Stimulated activated CD8-positive, alpha-beta memory T cell treated with anti-CD3 and anti-CD28 coated beads, Interleukin-7, amount 100 ng/mL, for 48 hours (primary cell): ENCODE results near the gene OSTC.
"Not testable (repeated sequence)": the region's sequence is repeated elsewhere in the genome, so short reads cannot be mapped to it uniquely, and the experiment has no call there.

Experiments used
- DNase-seq, 2 donors: peaks; one replicate each; pipeline ENCODE4 v3.0.0-alpha.2; 2020; ENCODE audit warnings: low read depth in 1 of 2; ENCODE audit errors: extremely low read depth in 1 of 2

OSTC gene

DNA sequence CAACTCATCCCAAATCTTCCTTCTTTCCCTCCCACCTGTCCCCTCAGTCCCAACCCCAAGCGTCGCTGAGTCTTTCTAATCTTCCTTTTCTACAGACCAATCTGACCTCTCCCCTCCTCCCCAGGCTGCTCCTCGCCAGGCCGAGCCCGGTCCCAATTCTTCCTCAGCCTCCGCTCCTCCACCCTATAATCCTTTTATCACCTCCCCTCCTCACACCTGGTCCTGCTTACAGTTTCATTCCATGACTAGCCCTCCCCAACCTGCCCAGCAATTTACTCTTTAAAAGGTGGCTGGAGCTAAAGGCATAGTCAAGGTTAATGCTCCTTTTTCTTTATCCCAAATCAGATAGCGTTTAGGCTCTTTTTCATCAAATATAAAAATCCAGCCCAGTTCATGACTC, 60.2 kb downstream of the OSTC start:
- DNase-seq, result not testable (repeated sequence)

DNA sequence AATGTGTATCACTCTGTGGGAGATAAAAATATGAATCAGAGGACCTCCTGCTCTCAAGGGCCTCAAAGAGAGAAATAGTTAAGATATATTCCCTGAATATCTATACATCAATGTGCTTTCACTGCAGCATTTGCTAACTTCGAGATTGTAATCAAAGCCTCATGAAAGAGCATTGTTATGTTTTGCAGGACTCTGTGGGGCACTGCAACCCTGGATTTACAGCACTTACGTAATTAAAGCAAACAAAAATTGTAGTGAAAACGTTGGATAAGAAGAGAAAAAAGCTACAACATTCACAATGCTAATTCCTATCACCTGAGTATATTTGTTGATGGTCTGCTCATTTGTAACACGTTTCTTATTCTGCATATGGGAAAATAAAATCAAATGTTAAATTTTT, 64.5 kb downstream of the OSTC start:
- DNase-seq, result no peak

DNA sequence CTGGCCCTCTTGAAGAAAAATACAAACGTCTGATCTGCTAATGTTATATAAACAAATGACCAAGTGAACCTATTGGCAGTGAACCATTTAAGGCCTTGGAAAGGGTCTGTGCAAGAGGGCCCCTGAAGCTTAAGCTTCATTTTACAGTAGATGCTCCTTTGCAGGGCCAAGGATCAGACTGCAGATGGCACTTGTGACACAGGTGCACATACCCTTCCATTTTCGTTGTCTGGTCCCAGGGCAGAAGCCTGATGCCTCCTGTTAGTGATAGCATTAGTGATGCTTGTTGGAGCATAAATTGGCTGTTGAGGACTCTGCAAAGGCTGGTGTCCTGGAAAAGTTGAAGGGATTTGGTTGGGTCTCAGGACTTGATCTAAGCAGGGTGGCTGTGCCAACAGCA, 65.9 kb downstream of the OSTC start:
- DNase-seq, result no peak

DNA sequence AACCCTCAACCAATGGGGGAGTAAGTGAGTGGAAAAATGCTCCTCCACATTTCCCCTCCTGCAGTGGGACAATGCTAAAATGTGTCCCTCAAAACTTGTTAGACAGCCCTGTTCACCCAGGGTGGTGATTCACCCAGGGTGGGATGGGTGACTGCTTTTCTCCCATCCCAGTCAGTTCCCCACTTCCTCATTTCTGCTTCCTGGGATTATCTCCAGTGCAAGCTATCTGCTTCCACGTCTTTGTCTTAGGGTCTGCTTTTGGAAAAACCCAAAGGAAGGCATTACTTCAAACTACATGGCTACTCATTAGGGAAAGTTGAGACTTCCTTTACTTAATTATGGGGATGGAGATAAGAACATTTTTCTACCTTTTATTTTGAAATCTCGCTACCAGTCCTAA, 67.0 kb downstream of the OSTC start:
- no peak for DNase-seq
